Measurements from ENCODE around the gene PIK3AP1.

- no peak for TF ChIP-seq CTCF (IDR thresholded peaks at IDR 0.05; ENCODE audit: insufficient read depth, low read length)
- TF ChIP-seq REST (IDR thresholded peaks at IDR 0.05; ENCODE audit: insufficient replicate concordance, low read depth): no peak
- no peak for TF ChIP-seq POLR2AphosphoS5 (IDR thresholded peaks at IDR 0.05; ENCODE audit: low read depth)
These were observed 112.1 kb downstream of the PIK3AP1 start for GRCh38 chr10:96608262-96608661.
